Measurements from ENCODE around the gene NKX1-1.

DNA sequence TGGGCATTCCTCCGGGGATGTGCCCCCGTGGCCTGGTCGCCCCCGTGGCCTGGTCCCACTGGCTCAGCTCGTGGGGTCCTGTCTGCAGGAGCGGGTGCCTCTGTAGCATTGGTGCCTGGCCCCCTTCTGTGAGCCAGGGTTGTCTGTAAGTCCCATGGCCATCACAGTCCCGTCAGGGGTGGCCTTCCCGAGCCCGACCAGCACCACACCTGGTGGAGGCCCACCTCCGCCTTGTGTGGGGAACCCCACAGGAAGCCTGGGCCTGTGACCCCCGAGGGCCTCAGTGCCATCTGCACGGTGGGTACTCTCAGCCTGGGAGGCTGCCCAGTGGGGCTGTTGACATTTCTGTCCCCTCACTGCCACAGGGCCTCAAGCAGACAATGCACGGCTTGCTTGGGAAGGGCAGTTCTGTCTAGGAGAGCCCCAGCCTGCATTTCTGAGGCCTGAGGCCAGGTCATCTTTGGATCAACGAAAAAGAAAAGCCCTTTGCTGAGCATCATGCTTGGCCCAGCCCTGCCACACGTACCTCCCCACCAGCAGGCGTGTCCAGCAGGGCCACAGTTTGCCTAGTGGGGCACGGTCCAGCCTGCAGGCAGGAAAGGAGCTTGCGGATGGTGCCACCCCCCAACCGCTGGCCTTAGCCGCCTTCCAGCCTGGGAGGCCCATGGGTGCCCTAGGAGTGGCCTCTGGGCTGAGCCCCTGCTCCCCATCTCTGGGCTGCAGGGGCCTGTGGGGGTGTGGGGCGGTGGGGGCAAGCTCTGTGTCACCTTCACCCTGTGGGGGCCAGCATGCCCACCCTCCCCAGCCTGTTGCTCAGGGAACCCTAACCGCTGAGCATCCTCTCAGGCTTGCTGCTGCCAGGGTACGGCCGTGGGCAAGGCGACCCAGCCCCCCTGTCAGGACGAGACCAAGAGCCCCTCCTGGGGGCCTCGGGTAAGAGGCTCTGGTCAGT lies 23.2 kb downstream of the NKX1-1 start:
- TF ChIP-seq, protein P1, sequence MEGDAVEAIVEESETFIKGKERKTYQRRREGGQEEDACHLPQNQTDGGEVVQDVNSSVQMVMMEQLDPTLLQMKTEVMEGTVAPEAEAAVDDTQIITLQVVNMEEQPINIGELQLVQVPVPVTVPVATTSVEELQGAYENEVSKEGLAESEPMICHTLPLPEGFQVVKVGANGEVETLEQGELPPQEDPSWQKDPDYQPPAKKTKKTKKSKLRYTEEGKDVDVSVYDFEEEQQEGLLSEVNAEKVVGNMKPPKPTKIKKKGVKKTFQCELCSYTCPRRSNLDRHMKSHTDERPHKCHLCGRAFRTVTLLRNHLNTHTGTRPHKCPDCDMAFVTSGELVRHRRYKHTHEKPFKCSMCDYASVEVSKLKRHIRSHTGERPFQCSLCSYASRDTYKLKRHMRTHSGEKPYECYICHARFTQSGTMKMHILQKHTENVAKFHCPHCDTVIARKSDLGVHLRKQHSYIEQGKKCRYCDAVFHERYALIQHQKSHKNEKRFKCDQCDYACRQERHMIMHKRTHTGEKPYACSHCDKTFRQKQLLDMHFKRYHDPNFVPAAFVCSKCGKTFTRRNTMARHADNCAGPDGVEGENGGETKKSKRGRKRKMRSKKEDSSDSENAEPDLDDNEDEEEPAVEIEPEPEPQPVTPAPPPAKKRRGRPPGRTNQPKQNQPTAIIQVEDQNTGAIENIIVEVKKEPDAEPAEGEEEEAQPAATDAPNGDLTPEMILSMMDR (IDR thresholded peaks at IDR 0.05) = no peak
- no peak for TF ChIP-seq POLR2A (IDR thresholded peaks at IDR 0.05)
